GM12864 (cell line): ENCODE data around the gene IFNAR1.
A peak's percentile ranks its signal among the peaks of the same experiment; 100 is the strongest.

Source experiments
- DNase-seq: peaks from one replicate; pipeline ENCODE4 v3.0.0-alpha.2; 2011; ENCODE audit warnings: low read depth
- H3K4me3 ChIP-seq: 2 replicates; pipeline ENCODE4 v1.5.1; 2011; ENCODE audit warnings: mild to moderate bottlenecking, low read depth, low read length, control low read depth
- CTCF ChIP-seq: IDR thresholded peaks from 2 replicates; pipeline ENCODE4 v1.5.1; 2011; ENCODE audit warnings: low read depth, mild to moderate bottlenecking, moderate library complexity, low read length, control low read depth, inconsistent platforms; ENCODE audit errors: missing control alignments

The IFNAR1 gene

DNA sequence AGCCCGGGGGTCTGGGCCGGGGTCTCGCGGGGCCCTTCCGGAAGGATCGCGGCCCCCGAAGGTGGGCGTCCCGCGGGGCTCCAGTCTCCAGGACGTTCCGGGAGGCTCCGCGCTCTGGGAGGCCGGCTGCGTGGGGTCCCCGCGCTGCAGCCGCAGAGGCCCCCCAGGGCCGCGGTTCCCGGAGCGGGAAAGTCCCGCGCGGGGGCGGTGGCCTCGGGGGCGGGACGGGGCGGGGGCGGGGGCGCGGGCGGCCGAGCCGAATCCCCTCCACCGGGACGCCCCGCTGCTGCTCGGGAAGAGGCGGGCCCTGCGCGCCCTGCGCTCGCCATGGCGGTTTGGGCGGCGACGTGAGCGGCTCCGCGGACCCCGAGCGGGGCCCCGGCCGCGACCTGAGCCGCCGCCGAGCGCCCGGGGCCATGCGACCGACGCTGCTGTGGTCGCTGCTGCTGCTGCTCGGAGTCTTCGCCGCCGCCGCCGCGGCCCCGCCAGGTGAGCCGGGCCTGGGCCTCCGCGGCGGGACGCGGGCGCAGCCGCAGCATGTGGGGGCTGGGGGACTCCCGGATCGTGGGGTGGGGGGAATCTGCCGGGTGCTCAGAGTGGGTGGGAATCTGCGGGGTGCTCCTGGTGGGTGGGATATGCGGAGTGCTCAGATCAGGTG lies 78.5 kb downstream of the IFNAR1 start, which contains the start of gene IFNGR2:
TSS of gene IFNGR2 (plus strand) at position 286 of the 658 bp plus-strand sequence. CDS start at position 417, 131 bp downstream.
- no peak for DNase-seq
- no peak for TF ChIP-seq CTCF
- H3K4me3 ChIP-seq: peak within 1 kb of the TSS; percentile 85

DNA sequence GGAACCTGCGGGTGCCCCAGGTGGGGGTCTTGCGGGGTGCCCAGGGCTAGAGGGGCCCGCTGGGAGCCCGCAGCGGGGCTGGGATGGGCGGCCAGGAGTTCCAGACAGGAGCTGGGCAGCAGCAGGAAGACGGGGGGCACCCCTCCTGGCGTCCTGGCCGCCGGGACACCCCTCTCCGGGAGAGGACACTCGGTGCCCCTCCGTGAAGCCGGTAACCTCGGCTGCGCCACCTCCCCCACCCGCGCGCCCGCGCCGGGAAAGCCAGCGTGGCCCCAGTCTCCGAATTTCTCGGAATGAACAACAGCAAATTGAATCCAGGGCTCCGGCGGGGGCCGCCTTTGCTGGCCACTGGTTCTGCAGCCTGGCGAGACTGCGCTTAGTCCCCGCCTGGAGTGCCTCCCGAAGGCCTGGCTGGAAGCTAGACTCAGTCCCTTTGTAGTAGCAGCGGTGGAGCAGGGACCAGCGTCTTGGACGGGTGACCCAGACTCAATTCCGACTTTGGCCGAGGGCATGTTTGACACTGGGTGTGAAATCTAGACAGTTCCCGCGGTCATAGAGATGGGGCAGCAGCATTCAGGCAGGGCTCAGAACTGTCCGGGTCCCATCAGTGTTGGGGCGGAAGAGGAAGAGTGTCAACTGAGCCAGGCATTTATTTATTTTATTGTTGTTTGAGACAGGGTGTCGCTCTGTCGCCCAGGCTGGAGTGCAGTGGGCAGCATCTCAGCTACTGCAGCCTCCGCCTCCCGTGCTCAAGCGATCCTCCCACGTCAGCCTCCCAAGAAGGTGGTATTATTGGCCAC lies 79.2 kb downstream of the IFNAR1 start:
- DNase-seq: no peak
- no peak for TF ChIP-seq CTCF
- H3K4me3 ChIP-seq: peak overlapping the region; percentile 85

DNA sequence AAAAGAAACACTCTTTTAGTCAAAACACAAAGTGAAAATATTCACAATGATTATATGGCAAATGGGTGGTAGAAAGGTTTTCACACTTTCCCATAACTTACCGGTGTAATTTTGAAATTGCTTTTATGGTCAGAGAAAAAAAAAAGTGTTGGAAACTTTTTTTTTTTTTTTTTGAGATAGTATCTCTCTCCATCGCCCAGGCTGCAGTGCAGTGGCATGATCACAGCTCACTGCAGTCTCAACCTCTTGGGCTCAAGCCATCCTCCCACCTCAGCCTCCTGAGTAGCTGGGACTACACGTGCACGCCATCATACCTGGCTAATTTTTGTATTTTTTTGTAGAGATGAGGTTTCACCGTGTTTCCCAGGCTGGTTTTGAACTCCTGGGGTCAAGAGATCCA lies 81.7 kb downstream of the IFNAR1 start:
- DNase-seq: no peak
- H3K4me3 ChIP-seq: no peak overlapping the region; the same call in 1 of the 2 replicates
- TF ChIP-seq CTCF: no peak
